VCaP (cell line): ENCODE data around the gene ITGB7.

Source experiments
- H3K27ac ChIP-seq: fragments of 450-650 bp; 2 replicates; pipeline ENCODE4 v1.5.1; 2017
- CTCF ChIP-seq: fragments of 450-650 bp; conservative IDR thresholded peaks from 2 replicates; pipeline ENCODE4 v1.5.1; 2017; ENCODE audit warnings: mild to moderate bottlenecking, moderate library complexity

The ITGB7 gene

GRCh38 chr12:53176750-53177149, 30.3 kb downstream of the ITGB7 start:
- no peak for TF ChIP-seq CTCF
- peak overlapping the region; percentile 59 for H3K27ac ChIP-seq

DNA sequence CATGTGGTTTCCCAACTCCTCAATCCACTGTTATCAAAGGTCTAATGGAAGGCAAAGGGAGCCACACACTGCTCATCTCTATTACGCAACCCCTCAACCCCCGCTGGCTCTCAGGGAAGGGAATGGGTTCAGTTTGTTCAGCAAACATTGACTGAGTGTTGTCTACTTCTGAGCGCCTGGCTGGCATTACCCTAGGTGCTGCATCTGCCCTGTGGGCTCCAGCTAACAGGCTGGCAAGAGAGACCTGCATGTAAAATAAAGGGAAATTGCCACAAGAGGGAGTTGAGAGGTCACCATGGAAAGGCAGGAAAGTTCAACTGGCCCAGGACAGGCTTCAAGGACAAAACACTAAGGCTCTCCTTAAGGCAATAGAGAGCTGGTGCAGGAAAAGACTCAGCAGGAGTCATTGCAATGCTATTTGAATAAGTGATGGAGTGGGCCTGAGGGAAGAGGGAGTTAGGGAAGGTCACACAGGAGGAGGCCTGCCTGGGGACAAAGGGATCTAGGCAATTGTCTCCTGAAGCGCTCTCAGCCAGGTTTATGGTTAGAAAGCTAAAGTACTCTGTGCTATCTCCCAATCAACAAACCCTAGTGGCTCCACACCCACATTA, 32.1 kb downstream of the ITGB7 start:
- H3K27ac ChIP-seq: peak overlapping the region; percentile 59

DNA sequence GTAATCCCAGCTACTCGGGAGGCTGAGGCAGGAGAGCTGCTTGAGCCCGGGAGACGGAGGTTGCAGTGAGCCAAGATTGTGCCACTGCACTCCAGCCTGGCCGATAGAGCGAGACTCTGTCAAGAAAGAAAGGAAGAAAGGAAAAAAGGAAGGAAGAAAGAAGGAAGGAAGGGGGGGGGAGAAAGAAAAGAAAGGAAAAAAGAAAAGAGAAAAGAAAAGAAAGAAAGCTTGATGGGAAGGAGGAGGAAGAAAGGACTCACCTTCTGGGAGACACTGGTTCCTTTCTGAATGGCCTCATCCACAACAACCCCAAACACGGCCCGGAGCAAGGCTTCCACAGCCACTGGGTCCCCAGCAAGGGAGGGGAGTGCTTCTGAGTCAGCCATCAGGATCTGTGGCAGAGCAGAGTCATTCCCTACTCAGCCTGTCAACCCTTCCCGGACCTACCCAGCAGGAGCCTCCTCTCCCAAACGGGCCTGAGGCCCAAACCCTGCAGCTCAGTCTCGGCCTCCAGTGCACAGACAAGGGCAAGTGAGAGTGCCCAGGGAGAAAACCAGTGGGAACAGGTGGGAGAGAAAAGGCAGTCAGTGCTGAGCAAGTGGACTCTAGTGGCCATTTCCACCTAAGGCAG, 33.9 kb downstream of the ITGB7 start:
- H3K27ac ChIP-seq: peak overlapping the region; percentile 72; the same call in 1 of the 2 replicates
- TF ChIP-seq CTCF: no peak

More for the DNA sequence above, 32.1 kb downstream of the ITGB7 start:
- TF ChIP-seq CTCF: peak; percentile 69

DNA sequence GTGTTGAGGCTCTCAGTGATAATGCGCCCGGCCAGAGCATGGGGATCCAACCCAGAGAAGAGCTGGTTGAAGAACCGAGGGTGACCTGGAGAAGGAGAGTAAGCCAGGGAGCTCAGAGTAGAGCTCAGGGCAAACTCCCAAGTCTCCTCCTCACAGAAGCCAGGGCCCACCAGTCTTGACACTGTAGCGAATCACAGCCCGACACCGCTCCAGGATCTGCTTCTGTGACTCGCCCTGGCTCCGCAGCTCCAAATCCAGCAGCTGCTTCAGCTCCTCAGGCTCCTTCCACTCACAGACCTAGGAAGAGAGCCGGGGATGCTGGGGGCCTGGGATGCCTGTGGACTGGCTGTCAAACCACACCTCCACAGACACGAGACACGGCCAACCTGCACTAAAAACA, 34.7 kb downstream of the ITGB7 start:
- H3K27ac ChIP-seq: peak overlapping the region; percentile 72

DNA sequence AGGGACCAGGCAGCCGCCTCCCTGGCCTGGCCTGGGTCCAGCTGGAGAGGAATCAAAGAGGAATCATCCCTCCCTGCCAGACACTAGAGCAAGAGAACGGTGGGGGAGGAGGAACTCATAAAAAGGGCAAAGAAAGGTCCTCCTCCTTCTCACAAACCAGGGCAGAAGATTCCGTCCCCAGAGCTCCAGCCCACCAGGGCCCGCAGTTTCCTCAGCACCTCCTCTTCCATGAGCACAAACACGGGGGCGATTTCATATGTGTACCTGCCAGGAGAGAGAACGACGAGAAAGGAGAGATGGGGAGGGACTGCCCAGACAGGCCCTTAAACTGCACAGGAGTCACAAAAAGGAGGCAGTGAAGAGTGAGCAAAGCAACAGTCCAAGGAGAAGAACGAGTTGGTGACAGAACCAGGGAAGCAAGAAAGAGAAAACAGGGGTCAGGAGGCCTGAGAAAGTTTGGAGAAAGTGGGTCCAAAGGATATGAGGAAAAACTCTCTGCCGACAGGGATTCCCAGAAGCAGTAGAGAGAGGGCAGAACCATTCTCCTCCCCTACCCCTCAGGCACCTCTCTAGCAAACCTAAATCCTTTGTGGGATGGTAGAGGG, 35.2 kb downstream of the ITGB7 start:
- peak overlapping the region; percentile 72 for H3K27ac ChIP-seq
- no peak for TF ChIP-seq CTCF

More for the DNA sequence above, 34.7 kb downstream of the ITGB7 start:
- TF ChIP-seq CTCF: no peak

DNA sequence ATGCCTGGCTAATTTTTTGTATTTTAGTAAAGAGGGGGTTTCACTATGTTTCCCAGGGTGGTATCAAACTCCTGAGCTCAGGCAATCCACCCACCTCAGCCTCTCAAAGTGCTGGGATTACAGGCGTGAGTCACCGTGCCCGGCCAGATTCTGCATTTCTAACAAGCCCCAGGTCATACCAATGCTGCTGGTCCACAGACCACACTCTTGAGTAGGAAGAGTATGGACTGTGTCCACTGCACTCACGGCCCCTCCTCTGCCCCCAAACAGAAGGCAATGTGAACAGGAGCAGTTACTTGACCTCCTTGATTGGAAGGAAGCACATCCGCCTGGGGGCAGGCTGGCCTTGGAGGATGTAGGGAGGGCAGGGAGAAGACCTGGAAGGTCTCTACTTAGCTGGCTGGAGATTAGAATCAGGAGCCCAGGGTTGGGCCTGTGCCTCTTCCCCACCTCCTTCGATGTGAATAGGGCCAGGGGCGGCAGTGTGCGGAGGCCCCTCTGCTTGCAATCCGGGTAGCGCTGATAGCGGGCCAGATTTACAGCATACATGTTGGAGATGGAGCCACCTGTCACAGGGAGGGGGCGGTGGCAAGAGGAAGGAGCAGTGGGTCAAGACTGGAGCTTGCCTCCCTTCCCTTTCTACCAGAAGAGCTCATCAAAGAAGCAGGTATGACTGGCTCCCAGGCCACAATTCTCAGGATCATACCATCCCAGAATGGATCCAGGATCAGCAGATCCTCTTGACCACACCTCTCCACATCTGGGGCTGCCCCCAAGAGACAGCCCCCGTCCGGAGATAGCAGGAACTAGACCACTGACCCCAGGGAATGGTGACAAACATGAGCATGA, 36.0 kb downstream of the ITGB7 start:
- H3K27ac ChIP-seq: peak overlapping the region; percentile 72
- no peak for TF ChIP-seq CTCF

GRCh38 chr12:53170215-53170614, 36.8 kb downstream of the ITGB7 start:
- no peak for TF ChIP-seq CTCF
- H3K27ac ChIP-seq: no peak overlapping the region
